Inferior parietal cortex (tissue), 1 donor: ENCODE data around the gene SBF1.
"Not testable (repeated sequence)": the region's sequence is repeated elsewhere in the genome, so short reads cannot be mapped to it uniquely, and the experiment has no call there.

ENCODE experiments used
- DNase-seq: peaks from one replicate; pipeline ENCODE4 v3.0.0-alpha.2; 2016; ENCODE audit errors: extremely low spot score

SBF1 gene

DNA sequence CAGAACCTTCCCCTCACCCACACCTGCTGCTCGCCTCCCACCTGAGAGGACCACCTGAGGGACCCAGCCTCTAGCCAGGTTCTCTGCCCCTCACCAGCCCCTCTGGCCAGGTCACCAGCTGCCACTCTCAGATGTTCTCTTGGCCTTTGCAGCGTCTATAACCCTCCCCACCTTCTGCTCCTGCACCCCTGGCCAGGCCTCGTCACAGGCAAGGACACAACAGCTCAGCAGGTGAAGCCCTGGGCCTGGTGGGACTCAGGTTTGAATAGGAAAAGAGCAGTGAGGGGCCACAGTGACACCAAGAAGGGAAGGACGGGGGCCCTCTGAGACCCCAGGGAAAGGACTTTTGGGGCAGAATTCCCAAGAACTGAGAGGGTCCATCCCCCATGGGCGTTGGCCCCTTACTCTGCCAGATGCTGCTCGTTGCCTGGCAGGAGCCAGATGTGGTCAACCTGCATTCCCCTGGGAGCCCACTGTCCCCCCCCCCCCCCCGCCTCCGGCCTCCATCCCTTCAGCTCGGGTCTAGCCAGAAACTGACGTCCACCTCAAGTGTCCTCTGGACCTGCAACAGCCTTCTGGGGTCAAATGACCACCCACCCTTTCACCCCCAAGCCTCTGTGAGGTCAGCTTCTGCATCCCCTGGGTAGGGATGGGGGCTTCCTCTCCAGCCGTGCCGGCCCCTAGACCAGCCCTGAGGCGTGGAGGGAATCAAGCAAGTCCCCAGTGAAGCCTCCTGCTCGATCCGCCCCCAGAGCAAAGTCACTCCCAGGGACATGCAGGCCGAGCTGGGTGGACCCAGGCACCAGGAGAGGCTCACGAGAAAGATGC, 28.7 kb downstream of the SBF1 start:
- no peak for DNase-seq

DNA sequence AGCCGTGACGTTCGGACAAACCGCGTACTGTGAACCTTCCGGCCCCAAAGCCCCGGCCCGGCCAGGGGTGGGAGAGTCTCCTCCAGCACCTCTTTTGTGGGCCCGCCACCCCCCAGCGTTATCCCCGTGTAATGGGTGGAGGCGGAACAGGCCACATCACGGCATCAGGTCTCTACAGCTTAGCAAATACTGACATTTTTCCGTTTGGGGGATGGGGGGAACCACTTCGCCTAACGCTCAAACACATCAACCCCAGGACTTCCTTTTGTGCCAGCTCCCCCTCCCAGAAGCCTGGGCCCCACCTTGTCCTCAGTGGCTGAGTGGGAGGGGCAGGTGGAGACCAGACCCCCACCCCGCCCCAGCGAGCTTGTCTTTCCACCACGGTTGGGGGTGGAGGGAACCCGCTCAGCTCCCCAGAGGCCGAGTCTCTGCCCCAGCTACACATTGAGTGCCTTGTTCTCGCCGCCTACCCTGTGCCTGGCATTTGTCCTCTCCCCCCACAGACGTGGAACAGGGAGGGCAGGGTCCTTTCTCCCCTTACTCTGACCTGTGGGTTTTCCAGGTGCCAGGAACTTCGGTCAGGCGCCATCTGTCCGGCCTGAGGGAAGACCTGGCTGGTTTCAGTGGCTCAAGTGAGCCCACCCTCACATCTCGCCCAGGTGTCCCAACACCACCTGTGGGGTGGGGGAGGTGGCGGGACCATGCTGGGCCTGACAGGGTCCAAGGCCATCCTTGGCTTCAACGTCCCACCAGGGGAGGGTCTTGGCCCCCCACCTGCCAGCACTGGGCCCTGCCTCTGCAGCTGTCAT, 29.6 kb downstream of the SBF1 start:
- no peak for DNase-seq

DNA sequence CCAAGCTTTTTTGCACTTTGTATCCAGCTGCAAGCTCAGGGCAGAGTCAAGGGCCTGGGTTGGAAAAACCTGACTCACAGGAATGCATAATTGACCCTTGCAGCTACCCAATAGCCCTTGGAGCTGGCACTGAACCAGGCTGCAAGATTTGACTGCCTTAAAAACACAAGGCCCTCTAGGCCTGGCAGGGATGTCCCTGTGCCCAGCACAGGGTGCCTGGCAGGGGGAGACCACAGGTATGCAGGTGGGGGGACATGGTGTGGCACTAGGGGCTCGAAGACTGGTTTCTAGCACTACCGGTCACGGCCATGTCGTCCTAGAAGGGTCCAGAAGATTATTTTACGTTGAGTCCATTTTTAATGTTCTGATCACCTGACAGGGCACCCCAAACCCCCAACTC, 30.2 kb downstream of the SBF1 start:
- no peak for DNase-seq

DNA sequence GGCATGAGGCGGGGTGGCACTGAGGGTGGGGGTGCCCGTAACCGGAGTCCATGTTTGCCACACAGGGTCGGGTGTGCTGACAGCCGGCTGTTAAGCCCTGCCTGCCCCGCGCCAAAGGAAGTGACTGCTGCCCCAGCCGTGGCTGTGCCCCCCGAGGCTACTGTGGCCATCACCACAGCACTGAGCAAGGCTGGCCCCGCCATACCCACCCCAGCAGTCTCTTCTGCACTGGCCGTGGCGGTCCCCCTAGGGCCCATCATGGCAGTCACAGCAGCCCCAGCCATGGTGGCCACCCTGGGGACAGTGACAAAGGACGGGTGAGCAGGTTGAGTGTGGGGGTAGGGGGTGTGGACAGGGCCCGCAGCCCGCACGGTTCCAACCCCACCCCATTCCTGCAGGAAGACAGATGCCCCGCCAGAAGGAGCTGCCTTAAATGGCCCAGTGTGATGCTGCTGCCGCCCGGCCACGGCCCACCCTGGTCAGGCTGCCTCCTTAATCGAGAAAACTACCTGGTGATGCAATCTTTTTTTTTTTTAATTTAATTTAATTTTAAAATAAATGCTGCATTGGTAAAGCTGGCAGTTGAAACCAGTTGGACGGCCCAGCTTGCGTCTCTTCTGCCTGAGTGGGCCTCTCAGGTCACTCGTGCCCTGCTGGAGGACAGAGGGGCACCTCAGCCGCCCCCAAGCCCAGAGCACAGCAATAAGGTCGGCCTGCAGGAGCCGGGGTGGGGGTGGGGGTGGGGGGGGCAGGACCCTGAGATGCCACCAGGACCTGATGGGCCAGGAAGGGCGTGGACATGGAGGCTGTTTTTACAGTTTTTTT, 30.8 kb downstream of the SBF1 start:
- DNase-seq: no peak

DNA sequence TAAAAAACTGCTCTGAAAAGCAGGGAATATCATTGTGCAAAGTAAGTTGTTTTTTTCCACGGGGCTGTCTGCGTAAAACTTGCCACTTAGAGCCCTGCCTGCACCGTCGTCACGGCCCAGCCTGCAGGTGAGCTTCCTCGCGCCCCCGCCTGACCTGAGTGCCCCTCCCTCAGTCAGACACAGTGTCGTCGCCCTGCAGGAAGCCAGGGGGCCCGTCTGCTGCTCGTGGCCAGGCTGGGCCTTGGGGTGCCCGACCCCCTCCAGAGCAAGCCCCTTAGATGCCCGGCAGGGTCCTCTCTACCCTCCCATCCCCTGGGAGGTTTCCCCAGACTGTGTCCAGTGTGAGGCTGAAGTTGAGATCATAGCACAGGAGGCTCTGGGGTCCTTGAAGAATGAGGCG, 31.6 kb downstream of the SBF1 start:
- DNase-seq: no peak

DNA sequence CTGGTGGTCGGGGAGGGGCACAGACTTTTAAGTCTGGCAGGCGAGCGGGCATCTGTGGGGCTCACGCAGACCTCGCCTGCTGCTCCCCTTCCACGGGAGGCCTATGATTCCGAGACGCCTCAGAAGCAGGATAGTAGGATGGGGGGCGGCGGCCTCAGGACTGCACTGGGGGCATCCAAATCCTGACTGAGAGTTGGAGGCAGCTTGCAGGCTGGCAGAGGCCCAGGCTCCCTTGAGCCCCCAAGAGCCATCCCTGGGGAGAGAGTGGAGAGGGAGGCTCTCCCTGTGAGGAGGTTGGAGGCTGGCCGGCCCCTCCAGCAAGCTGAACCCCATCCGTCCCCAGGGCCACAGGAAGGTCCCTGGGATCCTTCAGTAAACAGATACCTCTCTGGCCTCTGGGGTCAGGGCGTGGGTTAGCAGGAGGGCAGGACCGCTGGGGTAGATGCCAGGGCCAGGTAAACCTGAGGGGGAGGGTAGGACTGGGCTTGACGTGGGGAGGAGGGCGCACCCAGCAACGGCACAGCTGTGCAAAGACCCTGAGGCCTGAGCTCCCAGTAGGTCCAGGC, 33.3 kb downstream of the SBF1 start:
- DNase-seq: no peak

DNA sequence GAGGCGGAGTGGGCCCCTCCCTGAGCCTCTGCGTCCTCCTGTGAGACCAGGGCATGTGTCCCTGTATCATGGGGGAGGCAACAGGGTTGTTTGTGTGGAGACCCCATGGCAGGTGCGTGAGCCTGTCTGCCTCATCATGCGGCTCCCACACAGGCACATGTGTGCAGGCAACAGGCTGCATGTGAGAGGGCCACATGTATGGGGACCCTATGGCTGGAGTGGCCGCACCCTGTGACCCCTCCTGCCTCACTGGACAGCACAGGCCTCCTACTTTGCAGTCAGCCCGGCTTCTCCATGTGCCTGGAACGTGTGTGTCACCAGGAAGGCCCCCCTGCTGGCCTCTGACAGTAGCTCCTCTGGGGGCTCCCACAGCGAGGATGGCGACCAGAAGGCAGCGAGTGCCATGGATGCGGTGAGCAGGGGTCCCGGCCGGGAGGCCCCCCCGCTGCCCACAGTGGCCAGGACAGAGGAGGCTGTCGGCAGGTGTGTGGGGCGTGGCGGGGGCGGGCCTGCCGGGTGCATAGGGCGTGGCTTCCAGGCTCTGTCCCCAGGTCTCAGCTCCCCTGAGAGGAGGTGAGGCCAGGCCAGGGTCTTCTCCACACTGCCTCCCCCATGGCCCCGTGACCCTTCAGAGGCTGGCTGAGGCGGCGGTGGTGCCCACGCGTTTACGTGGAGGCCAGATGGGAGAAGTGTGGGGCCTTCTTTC, 34.1 kb downstream of the SBF1 start:
- no peak for DNase-seq

DNA sequence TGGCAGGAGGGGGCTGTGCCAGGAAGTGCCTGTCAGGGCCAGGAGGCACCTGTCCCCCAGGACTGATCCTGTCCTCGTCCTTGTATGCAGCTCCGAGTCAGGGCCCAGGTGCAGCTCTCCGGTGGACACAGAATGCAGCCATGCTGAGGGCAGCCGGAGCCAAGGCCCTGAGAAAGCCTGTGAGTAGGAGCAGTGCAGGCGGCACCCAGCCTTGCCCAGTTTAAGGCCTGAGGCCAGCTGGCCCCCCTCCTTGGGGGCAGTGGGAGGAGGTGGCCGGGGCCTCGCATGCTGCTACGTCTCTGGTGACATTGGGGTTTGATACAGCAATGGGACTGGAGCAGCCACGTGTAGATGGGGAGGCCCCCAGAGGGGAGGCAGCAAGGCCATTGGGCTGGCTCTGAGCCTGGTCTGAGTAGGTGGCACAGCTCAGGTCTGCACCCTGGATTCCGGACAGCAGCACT, 34.9 kb downstream of the SBF1 start:
- no peak for DNase-seq

DNA sequence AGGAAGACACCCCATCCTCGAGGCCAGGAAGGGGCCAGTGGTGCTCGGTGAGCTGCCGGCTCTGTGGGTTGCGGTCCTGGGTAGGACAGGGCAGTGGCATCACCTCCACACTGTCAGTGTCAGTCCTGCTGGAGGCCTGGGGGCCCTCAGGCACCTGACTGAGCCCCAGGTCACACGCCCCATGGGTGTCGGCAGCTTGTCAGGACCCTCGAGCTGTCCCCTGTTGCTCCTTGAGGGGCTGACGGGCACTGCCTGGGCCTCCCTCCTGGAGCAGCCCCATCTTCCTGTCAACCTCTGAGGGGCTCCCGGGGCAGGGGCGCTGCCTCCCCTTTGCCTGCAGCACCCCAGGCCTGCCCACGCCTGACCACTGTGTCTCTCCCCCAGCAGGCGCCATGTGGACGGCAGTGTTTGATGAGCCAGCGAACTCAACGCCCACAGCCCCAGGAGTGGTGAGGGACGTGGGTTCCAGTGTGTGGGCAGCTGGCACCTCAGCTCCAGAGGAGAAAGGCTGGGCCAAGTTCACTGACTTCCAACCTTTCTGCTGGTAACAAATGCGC, 35.4 kb downstream of the SBF1 start:
- no peak for DNase-seq

DNA sequence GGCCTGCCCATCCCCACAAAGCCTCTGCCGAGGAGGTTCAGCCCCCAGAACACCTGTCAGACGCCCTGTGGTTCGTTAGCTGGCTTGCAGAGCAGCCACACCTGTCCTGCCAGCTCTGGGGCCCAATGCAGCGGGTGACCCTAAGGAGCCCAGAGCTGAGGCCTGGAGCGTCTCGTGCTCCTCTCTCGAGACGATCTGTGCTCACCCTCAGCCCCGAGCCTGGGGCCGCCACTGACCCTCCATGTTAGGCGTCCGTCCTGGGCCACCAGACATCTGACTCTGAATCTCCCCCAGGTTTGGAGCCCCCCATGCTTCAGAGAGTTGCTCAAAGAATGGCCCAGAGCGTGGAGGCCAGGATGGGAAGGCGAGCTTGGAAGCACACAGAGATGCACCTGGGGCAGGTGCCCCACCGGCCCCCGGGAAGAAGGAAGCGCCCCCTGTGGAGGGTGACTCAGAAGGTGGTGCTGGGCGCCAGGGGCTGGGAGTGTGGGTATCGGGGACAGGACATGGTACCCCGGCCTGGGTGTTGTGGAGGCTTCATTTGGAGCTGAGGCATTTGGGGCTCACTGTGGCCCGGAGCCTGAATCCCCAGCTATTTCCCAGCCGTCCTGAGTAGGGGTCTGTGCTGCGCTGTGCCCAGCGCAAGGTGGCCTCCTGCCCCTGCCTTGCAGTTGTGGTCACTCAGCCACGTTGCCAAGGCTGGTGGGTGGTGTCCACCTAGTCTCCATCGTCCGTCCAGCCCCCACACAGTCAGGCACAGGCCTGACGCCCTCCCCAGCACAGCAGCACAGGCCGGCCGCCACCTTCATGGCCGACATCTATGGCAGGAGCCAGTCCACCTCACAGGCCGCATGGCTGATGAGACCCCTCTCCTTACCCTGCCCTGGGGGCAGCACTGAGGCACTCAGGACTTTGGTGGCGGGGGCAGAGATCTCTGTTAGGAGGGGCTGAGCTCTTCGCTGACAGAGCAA, 36.2 kb downstream of the SBF1 start:
- DNase-seq: no peak

DNA sequence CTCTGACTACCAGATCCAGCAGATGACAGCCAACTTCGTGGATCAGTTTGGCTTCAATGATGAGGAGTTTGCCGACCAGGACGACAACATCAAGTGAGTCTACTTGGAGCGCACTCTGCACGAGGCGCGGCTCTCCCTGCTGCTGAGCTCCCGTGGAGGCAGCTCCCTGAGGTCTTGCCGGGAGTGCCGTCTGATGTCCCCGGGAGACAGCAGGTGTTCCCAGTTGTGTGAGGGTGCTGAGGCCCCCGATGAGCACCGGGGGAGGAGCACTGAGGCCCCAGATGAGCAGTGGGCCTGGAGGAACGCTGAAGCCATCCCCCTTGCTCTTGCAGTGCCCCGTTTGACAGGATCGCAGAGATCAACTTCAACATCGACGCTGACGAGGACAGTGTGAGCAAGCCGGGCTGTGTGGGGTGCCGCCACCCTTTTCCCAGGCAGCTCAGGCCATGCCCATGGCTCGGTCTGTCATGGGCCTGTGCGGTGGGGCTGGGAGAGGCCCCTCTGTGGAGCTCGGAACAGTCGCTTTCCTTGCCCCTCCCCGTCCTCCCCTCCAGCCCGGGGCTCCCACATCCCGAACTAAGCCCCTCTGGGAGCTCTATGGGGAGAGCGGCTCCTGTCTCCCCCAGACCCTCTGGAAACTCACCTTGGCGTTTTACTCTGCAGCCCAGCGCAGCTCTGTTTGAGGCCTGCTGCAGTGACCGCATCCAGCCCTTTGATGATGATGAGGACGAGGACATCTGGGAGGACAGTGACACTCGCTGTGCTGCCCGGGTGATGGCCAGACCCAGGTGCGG, 37.1 kb downstream of the SBF1 start:
- no peak for DNase-seq

DNA sequence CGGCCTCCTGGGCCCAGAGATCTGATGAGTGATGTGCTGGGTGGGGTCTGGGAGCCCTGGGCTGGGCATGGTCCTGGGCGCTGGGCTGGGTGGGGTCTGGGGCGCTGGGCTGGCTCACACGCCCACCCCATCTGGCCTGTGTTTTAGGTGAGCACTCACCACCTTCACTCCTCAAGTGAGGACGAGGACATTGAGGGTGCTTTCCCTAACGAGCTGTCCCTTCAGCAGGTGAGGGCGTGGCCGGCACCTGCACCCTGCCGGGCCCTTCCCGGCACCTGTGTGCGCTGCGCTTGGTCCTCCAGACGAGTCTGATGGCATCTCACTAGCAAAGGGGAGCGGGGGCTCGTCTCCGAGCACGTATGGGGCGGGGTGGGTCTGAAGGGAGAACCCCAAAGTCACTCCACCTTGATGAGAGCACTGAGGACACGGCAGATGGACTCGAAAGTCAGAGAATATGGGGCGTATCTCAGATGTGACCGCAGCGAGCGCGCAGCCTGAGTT, 37.9 kb downstream of the SBF1 start:
- no peak for DNase-seq

DNA sequence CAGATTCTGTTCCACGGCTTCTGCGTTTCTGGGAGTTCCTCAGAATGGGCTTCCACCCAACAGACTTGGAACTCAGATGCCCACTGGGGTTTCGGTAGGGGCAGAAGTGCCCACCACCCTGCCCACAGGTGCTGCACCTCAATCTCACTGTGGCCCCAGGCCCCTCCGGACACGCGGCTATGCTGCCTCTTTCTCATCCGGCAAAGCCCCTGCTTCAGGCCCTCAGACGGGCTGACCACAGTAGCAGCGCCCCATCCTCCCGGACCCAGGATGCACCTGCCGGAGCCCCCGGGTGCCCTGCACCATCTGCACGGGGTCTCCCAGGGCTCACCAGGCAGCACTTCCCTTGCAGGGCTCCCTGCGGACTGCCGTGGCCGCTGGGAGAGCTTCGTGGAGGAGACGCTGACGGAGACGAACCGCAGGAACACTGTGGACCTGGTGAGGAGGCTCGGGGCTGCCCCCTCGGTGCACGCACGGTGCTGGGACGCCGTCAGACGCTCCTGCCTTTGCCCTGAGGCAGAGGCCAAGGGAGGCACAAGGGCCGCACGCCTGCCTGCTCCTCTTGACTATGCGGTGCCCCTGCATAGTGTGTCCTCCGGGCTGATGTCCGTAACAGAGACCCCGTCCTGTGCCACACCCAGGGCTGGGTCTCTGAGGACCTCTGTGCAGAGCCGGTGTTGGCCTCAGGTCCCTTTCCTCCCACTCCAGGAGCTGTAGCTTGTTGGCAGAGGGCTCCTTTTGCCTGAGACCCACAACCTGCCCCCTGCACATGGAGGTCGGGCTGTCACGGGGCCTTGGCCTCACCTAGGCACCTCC, 38.6 kb downstream of the SBF1 start:
- DNase-seq: no peak

DNA sequence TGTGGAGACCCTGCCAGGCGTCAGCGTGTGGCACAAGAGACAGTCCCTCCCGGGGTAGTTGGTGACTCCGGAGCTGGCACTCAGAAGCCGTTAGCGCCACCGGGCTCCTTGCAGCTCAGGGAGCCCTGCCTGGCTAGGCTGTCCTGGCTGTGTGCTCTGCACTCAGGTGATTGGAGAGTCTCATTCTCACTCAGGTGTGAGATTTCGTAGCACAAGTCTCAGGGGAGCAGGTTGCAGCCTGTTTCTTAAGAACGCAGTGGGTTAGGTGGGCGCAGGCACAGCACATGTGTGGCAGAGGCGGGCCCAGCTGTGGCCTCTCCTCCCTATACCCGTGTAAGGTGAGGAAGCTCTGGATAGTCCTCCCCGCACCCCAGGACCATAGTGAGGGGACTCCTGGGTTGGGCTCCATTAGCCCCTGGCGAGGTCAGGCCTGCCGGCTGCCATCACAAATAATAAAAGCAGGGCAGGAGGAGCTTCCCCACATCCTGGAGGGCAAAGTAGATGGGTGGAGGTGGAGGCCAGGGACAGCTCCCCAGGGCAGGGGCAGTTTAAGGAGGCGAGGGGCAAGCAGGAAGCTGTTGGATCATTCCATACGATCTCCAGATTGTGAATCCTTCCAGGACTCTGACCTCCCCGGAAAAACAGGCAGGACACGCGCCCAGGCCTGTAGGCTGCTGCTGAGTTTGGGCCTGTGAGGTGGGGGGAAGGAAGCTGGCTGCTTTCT, 39.4 kb downstream of the SBF1 start:
- DNase-seq: no peak

DNA sequence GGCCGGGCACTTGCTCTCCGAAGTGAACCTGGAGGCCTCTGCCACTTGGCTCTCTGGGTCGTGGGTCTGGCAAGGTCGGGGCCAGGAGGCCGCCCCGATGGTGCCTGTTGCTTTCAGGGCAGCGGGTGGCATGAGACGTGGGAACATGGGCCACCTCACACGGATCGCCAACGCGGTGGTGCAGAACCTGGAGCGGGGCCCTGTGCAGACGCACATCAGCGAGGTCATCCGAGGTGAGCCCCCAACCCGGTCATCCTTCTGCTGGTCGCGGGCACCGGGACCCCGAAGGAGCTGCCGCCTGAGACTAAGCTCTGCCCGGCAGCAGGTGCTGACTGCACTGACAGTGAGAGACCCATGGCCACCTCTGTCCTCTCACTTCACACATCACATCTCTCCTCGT, 40.0 kb downstream of the SBF1 start:
- DNase-seq: no peak

DNA sequence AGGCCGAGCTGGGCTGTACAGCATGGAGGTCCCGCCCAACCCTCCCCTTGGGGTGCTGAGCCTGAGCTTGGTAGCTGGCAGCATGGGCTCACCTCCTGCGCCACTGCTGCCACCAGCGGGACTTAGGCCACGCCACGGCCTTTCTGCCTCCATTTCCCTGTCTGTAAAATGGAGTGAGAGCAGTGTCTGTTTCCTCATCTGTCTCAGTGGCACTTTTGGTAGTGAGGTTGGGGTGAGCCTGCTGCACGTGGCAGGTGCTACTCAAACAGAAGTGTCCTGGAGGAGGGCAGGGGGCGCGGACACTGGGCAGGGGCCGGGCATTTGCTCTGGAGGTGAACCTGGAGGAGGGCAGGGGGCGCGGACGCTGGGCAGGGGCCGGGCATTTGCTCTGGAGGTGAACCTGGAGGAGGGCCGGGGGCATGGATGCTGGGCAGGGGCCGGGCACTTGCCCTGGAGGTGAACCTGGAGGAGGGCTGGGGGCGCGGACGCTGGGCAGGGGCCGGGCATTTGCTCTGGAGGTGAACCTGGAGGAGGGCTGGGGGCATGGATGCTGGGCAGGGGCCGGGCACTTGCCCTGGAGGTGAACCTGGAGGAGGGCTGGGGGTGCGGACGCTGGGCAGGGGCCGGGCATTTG, 41.8 kb downstream of the SBF1 start:
- not testable (repeated sequence) for DNase-seq
